Effector memory CD8-positive, alpha-beta T cell (primary cell): ENCODE data around the gene PRDM12.
"Not testable (repeated sequence)": the region's sequence is repeated elsewhere in the genome, so short reads cannot be mapped to it uniquely, and the experiment has no call there.

ENCODE experiments used
- ATAC-seq: fragments of 150-1000 bp; cut with Tn5 transposase; replicated peaks from 2 replicates; pipeline ENCODE4 v1.10.0; 2021; ENCODE audit warnings: mild to moderate bottlenecking, moderate library complexity
- DNase-seq, 3 experiments: peaks; one replicate each; pipeline ENCODE4 v3.0.0; 2021
- H3K27ac Mint-ChIP-seq, 2 donors: one replicate each; pipeline ENCODE4 v1.8.0; 2022; ENCODE audit warnings: mild to moderate bottlenecking in 2 of 2, mixed read lengths in 2 of 2, moderate library complexity in 2 of 2
- H3K27me3 Mint-ChIP-seq, 2 donors: one replicate each; pipeline ENCODE4 v1.8.0; 2022; ENCODE audit warnings: mixed read lengths in 2 of 2
- H3K36me3 Mint-ChIP-seq: one replicate; pipeline ENCODE4 v1.8.0; 2022; ENCODE audit warnings: mild to moderate bottlenecking, moderate library complexity, mixed read lengths; ENCODE audit not compliant: insufficient read depth
- H3K4me1 Mint-ChIP-seq, 2 donors: one replicate each; pipeline ENCODE4 v1.8.0; 2022; ENCODE audit warnings: low read depth in 2 of 2, mixed read lengths in 2 of 2
- H3K4me3 Mint-ChIP-seq, 2 donors: one replicate each; pipeline ENCODE4 v1.8.0; 2022; ENCODE audit warnings: mild to moderate bottlenecking in 2 of 2, mixed read lengths in 2 of 2, moderate library complexity in 2 of 2
- H3K9me3 Mint-ChIP-seq, 2 donors: one replicate each; pipeline ENCODE4 v1.8.0; 2022; ENCODE audit warnings: mixed read lengths in 2 of 2

Gene PRDM12

DNA sequence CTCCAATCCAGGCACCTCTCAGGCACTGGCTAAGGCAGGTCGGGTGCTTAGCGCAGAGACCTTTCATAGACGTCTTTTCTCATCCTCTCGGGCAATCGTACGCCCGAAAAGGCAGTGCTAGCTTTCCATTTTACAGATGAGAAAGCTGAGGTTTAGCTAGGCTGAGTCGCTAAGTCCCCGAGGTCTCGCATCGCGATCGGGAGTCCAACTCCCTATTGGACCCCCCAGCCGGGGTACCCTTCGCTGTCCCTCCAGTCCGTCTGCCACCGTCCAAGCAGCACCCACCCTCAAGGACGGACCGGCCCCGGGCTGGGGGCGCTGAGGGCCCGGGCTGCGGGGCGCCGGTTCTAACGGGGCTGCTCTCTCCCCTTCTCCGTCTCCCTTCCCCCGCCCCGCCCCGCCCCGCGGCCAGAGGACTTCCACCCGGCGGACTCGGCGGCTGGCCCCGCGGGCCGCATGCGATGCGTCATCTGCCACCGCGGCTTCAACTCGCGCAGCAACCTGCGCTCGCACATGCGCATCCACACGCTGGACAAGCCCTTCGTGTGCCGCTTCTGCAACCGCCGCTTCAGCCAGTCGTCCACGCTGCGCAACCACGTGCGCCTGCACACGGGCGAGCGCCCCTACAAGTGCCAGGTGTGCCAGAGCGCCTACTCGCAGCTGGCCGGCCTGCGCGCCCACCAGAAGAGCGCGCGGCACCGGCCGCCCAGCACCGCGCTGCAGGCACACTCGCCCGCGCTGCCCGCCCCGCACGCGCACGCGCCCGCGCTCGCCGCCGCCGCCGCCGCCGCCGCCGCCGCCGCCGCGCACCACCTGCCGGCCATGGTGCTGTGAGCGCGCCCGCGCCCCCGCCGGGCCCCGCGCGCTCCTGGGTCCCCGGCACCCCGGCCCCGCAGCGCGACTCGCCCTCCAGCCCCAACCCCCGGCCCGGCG is 16.7 kb downstream of the PRDM12 start:
- H3K27ac Mint-ChIP-seq: no peak overlapping the region
- no peaks in the 10 kb centered on the region for H3K9me3 Mint-ChIP-seq
- peaks cover 5 to 19% of the 10 kb centered on the region in 2 donors for H3K27me3 Mint-ChIP-seq
- H3K4me3 Mint-ChIP-seq: peak overlapping the region; percentile 93 to 99
- ATAC-seq: peak; percentile 66
- H3K36me3 Mint-ChIP-seq: peaks cover 6% of the 10 kb centered on the region
- DNase-seq: peak; percentile 34 to 40 (median 38)
- H3K4me1 Mint-ChIP-seq: peaks cover 3 to 4% of the 10 kb centered on the region in 2 donors

DNA sequence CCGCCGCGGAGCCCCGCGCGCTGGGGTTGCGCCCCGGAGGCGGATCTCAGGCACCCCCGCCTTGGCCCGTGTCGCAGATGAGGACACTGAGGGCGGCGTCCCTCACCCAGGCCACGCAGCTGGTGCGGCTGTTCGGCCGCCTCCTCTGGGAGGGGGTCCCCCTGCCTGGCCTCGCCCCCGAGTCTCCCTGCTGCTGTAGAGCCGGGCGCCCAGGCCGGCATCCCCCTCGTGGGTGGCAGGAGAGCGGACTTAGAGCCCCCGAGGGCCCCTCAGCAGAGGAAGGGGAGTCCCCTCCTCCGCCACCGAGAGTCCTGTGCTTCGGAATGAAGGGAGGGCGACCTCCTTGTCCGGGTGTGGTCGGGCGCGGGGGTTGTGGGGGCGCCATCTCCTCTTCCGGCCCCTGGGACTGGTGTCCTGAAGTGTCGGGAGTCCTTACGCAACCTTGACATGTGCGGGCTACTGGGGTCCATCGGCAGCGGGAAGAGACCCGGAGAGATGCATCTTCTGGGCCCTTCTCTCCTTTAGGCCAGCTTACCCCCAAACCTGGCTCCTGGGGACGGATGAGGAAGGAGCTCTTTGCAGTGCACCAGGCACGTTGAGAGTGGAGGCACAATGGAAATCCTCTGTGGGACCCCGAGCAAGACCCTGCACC is 17.5 kb downstream of the PRDM12 start:
- Mint-ChIP-seq H3K36me3 (peaks cover 6% of the 10 kb centered on the region), H3K27me3 (peaks cover 5 to 16% of the 10 kb centered on the region in 2 donors), H3K4me1 (peaks cover 3 to 4% of the 10 kb centered on the region in 2 donors), H3K9me3 (no peaks in the 10 kb centered on the region), H3K27ac (peak overlapping the region; percentile 55 to 77), H3K4me3 (peak overlapping the region; percentile 93 to 99)
- DNase-seq: peak in 1 of 3 experiments; percentile 26
- peak; percentile 25 for ATAC-seq

DNA sequence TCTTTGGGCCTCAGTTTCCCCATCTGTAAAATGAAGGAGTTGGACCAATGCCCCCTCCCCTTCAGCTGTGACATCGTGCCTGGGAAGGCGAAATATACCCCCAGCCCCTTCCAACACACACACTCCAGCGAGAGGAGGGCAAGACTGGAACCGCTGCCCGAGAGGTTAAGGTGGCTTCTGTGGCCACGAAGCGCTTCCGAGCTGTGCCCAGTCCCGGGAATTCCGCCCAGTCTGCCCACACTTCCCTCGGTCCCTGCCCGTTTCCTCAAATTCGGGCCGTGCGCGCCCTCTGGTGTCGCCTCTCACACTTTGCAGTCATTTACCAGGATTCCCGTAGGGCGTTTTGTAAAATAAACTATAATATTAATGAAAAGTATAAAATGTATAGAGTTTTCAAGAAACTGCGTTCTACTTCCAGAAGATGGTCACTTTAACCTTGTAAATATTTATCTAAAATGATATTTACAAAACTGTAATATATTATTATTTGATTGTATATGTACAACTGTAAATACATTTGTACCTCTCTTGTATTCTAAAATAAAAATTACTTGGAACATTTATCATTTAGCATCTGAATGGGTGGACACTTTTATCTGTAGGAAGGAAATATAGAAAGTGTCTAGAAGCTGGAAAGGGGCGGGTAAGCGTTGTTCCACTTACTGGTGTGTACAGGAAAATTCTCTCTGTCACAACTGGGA is 18.2 kb downstream of the PRDM12 start:
- Mint-ChIP-seq H3K27me3 (peaks cover 5 to 17% of the 10 kb centered on the region in 2 donors), H3K4me3 (peak overlapping the region; percentile 93 to 99), H3K9me3 (no peaks in the 10 kb centered on the region), H3K4me1 (peaks cover 3 to 4% of the 10 kb centered on the region in 2 donors), H3K36me3 (peaks cover 2% of the 10 kb centered on the region), H3K27ac (peak overlapping the region; percentile 55 to 77)
- peak; percentile 41 to 45 (median 43) for DNase-seq
- peak; percentile 33 for ATAC-seq

DNA sequence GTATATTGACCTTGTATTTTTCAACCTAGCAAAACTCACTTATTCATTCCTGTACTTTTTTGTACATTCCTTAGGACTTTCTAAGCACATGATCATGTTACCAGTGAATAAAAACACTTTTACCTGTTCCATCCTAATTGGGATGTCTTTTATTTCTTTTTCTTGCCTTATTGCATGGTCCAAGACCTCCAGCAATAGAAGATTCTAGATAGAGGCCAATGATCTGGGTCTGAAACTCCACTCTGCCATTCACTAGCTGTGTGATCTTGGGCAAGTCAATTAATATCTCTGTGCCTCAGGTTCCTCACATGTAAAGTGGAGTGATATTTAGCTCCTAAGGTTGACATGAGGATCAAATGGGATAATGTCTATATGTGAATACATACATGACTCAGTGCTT is 20.7 kb downstream of the PRDM12 start:
- Mint-ChIP-seq H3K27me3 (peaks cover 5 to 12% of the 10 kb centered on the region in 2 donors), H3K9me3 (no peaks in the 10 kb centered on the region), H3K4me3 (no peak overlapping the region), H3K36me3 (no peaks in the 10 kb centered on the region), H3K4me1 (peaks cover 7 to 8% of the 10 kb centered on the region in 2 donors), H3K27ac (no peak overlapping the region)
- no peak for DNase-seq
- no peak for ATAC-seq

DNA sequence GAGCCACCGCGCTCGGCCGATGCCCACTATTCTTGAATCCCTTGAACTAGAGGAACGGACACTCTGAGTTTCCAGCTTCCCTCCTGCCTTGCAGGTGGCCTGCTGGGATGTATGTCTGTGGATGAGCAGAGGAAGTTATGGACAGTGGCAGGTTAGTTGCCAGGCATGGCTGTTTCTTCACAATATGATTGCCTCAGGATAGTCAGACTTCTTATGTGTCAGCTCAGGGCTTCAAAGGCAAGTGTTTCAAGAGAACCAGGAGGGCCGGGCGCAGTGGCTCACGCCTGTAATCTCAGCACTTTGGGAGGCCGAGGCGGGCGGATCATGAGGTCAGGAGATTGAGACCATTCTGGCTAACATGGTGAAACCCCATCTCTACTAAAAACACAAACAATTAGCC is 21.6 kb downstream of the PRDM12 start:
- not testable (repeated sequence) for DNase-seq, H3K4me3 Mint-ChIP-seq, H3K9me3 Mint-ChIP-seq, ATAC-seq, H3K27ac Mint-ChIP-seq, H3K4me1 Mint-ChIP-seq, H3K36me3 Mint-ChIP-seq
- H3K27me3 Mint-ChIP-seq: peaks cover 5 to 12% of the 10 kb centered on the region in 2 donors

DNA sequence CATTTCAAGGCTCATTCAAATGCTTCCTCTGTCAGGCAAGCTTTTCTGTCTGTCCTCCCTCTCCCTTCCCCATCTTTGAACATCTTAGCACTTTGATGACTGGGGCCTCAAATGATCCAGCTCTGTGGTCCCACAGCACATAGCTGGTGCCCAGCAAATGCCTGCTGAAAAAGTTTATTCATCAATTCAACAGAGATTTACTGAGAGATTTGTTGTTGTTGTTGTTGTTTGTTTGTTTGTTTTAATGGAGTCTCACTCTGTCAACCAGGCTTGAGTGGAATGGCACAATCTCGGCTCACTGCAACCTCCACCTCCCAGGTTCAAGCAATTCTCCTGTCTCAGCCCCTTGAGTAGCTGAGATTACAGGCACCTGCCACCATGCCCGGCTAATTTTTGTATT is 23.2 kb downstream of the PRDM12 start:
- Mint-ChIP-seq H3K4me1 (peaks cover 4 to 5% of the 10 kb centered on the region in 2 donors), H3K27me3 (peaks cover 5 to 12% of the 10 kb centered on the region in 2 donors), H3K36me3 (no peaks in the 10 kb centered on the region), H3K9me3 (no peaks in the 10 kb centered on the region), H3K4me3 (no peak overlapping the region), H3K27ac (no peak overlapping the region)
- no peak for ATAC-seq
- no peak for DNase-seq

DNA sequence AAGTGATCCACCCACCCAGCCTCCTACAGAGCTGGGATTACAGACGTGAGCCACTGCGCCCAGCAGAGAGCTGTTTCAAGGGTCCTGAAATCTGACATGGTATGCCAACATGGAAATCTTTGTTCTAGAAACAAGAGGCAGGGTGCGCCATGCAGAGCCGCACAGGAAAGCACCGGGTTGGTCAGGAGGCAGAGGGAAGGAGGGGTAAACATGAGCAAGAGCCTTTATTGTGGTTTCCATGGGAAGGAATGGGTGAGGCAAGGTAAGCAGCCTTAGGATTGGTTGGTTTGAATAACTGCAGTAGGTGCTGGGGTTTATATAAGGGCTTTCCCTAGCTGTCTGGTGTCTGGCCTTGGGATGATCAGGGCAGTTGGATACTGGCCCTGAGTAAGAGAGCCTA is 23.7 kb downstream of the PRDM12 start:
- Mint-ChIP-seq H3K36me3 (peaks cover 2% of the 10 kb centered on the region), H3K9me3 (no peaks in the 10 kb centered on the region), H3K4me1 (peaks cover 6% of the 10 kb centered on the region in 2 donors), H3K27me3 (peaks cover 5 to 12% of the 10 kb centered on the region in 2 donors), H3K4me3 (no peak overlapping the region), H3K27ac (no peak overlapping the region)
- ATAC-seq (no peak), DNase-seq (no peak)

DNA sequence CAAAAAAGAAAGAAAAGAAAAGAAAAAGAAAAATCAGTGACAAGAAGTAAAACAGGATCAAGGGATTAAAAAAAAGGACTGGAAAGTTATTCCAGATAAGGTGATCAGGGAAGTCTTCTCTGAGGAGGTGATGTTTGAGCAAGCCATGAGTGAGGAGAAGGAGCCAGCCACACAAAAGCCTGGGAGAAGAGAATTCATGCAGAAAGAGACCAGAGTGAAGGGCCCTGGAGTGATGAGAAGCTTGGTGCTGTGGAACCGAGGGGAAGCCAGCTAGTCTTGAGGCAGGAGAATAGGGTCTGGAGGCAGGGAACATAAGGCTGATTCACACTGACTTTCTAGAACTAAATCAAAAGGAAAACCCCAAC is 25.2 kb downstream of the PRDM12 start:
- H3K9me3 Mint-ChIP-seq: no peaks in the 10 kb centered on the region
- DNase-seq (no peak), ATAC-seq (no peak)
- peaks cover 15 to 16% of the 10 kb centered on the region in 2 donors for H3K4me1 Mint-ChIP-seq
- peaks cover 5 to 12% of the 10 kb centered on the region in 2 donors for H3K27me3 Mint-ChIP-seq
- no peak overlapping the region for H3K4me3 Mint-ChIP-seq
- H3K27ac Mint-ChIP-seq: no peak overlapping the region
- H3K36me3 Mint-ChIP-seq: peaks cover 3% of the 10 kb centered on the region

DNA sequence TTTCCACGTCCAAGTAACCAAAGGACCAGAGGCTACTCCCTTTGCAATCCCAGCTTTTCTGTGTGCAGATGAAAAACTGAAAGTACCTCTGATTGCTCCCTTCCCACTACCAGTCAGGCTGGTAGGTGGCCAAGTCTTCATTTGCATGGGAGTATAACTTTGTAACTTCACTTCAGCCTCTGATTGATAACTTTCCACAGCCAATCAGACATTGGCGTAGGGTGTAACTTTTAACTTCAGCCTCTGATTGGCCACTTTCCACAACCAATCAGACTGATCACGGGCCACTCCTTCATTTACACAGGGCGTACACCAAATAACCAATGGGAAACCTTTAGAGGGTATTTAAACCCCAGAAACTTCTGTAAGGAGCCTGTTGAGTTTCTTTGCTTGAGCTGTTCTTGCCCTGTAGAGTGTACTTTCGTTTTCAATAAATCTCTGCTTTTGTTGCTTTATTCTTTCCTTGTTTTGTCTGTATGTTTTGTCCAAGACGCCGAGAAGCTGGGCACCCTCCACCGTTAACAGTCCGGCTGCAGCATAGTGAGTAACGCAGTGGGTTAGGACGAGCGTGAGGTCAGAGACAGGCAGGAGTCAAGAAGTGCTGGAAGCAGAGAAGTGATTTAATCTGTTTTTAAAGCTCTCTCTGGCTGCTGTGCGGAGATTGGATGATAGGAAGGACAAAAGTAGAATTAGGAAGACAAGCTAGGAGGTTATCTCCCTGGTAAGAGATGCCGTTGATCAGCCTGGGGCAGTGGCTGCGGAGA is 25.7 kb downstream of the PRDM12 start:
- no peak for ATAC-seq
- H3K9me3 Mint-ChIP-seq: no peaks in the 10 kb centered on the region

DNA sequence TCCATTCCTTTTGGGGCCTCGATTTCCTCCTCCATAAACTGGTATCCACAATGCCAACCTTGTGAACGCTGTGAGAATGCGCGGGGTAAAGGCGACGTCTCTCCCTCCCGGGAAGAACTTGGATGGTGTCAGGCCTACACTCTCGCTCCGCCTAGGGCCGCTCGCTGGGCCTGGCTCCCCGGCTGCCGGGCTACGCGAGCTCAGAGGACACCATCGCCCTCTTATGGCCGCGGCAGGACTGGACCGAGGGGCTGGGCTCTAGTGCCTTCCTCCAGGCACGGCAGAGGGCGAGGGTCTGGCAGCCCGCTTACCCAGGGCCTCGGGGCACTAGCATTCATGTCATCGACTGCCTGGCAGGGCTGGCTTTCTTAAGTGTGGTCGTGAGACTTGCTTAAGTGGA is 27.9 kb downstream of the PRDM12 start:
- DNase-seq (no peak), ATAC-seq (no peak)
- H3K4me3 Mint-ChIP-seq: peak overlapping the region; percentile 94 to 96
- H3K4me1 Mint-ChIP-seq: peaks cover 31 to 39% of the 10 kb centered on the region in 2 donors
- peaks cover 0 to 10% of the 10 kb centered on the region in 2 donors for H3K27me3 Mint-ChIP-seq
- no peak overlapping the region for H3K27ac Mint-ChIP-seq
- H3K9me3 Mint-ChIP-seq: no peaks in the 10 kb centered on the region
- peaks cover 21% of the 10 kb centered on the region for H3K36me3 Mint-ChIP-seq

More for the DNA sequence above, 25.7 kb downstream of the PRDM12 start:
- peaks cover 19 to 22% of the 10 kb centered on the region in 2 donors for H3K4me1 Mint-ChIP-seq
- H3K27ac Mint-ChIP-seq: no peak overlapping the region
- no peak for DNase-seq
- no peak overlapping the region for H3K4me3 Mint-ChIP-seq
- peaks cover 5% of the 10 kb centered on the region for H3K36me3 Mint-ChIP-seq
- H3K27me3 Mint-ChIP-seq: peaks cover 5 to 12% of the 10 kb centered on the region in 2 donors

DNA sequence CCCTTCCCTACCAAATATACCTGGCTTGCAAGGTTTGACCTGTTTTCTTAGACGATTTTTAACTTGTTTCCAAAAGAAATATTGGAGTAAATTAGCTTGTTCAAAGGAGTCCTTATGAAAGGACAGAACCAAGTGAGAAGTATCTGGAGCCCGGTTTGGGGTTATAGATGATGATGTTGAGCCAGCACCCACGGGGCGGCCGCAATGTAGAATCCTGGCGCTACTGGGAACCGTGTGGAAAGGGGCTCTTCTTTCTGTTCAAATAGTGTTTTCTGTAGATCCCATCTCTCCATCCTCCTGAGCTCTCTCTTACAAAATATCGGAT is 28.7 kb downstream of the PRDM12 start:
- Mint-ChIP-seq H3K27ac (peak overlapping the region; percentile 88 to 97), H3K4me3 (peak overlapping the region; percentile 94 to 96), H3K27me3 (peaks cover 0 to 3% of the 10 kb centered on the region in 2 donors), H3K4me1 (peaks cover 30 to 38% of the 10 kb centered on the region in 2 donors), H3K36me3 (peaks cover 26% of the 10 kb centered on the region), H3K9me3 (no peaks in the 10 kb centered on the region)
- DNase-seq (no peak), ATAC-seq (no peak)

DNA sequence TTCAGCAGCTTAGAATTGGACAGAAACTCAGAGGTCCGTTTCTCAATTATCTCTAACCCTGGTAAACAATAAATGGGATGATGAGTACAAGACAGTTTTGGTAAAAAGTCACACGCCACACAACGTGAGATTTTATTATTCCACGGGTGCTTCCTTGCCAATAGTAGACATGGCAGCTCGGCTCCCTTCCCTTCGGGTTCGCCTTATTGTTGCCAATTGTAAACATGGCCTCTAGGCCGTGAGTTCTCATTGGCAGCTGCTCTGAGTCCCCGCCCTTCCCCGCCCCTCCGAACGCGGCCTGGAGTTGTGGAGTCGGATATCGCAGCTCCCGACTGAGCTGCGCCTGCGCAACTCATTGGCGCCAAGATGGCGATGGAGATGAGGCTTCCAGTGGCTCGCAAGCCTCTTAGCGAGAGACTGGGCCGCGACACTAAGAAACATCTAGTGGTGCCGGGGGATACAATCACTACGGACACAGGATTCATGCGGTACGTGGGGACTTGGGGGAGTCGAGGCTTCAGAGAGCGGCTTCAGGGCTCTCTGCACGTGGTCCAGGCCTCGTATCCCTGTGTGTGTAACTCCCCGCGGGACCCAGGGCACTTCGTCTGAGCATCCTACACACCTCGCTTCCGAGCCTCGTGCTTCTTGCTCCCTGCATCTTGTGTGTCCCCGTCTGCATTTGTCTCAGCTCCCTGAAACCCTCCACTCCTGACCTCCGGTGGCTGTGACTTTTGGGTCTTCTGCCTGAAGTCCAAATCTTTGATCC is 29.2 kb downstream of the PRDM12 start, which contains the start of gene EXOSC2:
Gene EXOSC2 (plus strand): TSS at position 355 of the 766 bp plus-strand sequence. CDS start 12 bp downstream, at position 367.
- peak; percentile 99 for ATAC-seq
- peaks cover 28 to 36% of the 10 kb centered on the region in 2 donors for H3K4me1 Mint-ChIP-seq

More for the DNA sequence above, 29.2 kb downstream of the PRDM12 start, which contains the start of gene EXOSC2:
- peak within 1 kb of the TSS; percentile 94 to 96 for H3K4me3 Mint-ChIP-seq
- peak; percentile 83 to 86 (median 85) for DNase-seq
- peaks cover 29% of the 10 kb centered on the region for H3K36me3 Mint-ChIP-seq
- H3K27me3 Mint-ChIP-seq: no peaks in the 10 kb centered on the region
- peak within 1 kb of the TSS; percentile 88 to 97 for H3K27ac Mint-ChIP-seq
- no peaks in the 10 kb centered on the region for H3K9me3 Mint-ChIP-seq
